Measurements from ENCODE around the gene RNF220. TPM values are rescaled to one million over a fixed set of nuclear protein-coding genes. Genes with fewer than 3 reads are reported as not detected.
A peak's percentile ranks its signal among the peaks of the same experiment; 100 is the strongest.

Gene RNF220
- total and polyA plus RNA-seq, 2 donors from 2014 or later = 66.9 to 69.0 TPM

- peak in 3 of 5 donors; percentile 38 to 54 (median 39) for DNase-seq
- intact Hi-C loops (cut with DNase I) = no loop called here
Measured at GRCh38 chr1:44405798-44406736, 1.0 kb downstream of the RNF220 start.

GRCh38 chr1:44406737-44407429 is 1.8 kb downstream of the RNF220 start:
- Histone ChIP-seq H3K9ac (ENCODE audit: low read length in 3 of 3) (no peak overlapping the region), H3K36me3 (ENCODE audit: control insufficient read depth in 2 of 3, insufficient read depth in 3 of 3, low read length in 3 of 3) (no peaks in the 10 kb centered on the region), H3K27ac (ENCODE audit: low read depth in 2 of 2, low read length in 2 of 2) (no peak overlapping the region), H3K4me3 (ENCODE audit: low read length in 3 of 3) (no peak overlapping the region), H3K27me3 (ENCODE audit: control insufficient read depth, insufficient read depth, low read length) (peaks cover 57% of the 10 kb centered on the region), H3K4me1 (ENCODE audit: control insufficient read depth in 2 of 3, insufficient read depth in 2 of 3, low read depth in 1 of 3, low read length in 3 of 3) (peaks cover 0 to 20% (median 0%) of the 10 kb centered on the region in 3 donors), H3K9me3 (ENCODE audit: control insufficient read depth in 2 of 3, insufficient read depth in 1 of 3, low read length in 3 of 3) (no peaks in the 10 kb centered on the region)
- TF ChIP-seq CTCF (IDR thresholded peaks at IDR 0.05; ENCODE audit: borderline replicate concordance, extremely low read depth, insufficient read depth) = no peak
- no peak for FAIRE-seq
- intact Hi-C loops (cut with DNase I) = no loop called here
- peak in 3 of 5 donors; percentile 12 to 72 (median 30) for DNase-seq

More at GRCh38 chr1:44405798-44406736, 1.0 kb downstream of the RNF220 start:
- H3K9me3 ChIP-seq (ENCODE audit: control insufficient read depth in 2 of 3, insufficient read depth in 1 of 3, low read length in 3 of 3) = no peaks in the 10 kb centered on the region
- no peak for TF ChIP-seq CTCF (IDR thresholded peaks at IDR 0.05; ENCODE audit: borderline replicate concordance, extremely low read depth, insufficient read depth)
- peaks cover 53% of the 10 kb centered on the region for H3K27me3 ChIP-seq (ENCODE audit: control insufficient read depth, insufficient read depth, low read length)
- no peak for FAIRE-seq
- no peak overlapping the region for H3K9ac ChIP-seq (ENCODE audit: low read length in 3 of 3)
- H3K36me3 ChIP-seq (ENCODE audit: control insufficient read depth in 2 of 3, insufficient read depth in 3 of 3, low read length in 3 of 3) = no peaks in the 10 kb centered on the region
- peaks cover 0 to 20% (median 0%) of the 10 kb centered on the region in 3 donors for H3K4me1 ChIP-seq (ENCODE audit: control insufficient read depth in 2 of 3, insufficient read depth in 2 of 3, low read depth in 1 of 3, low read length in 3 of 3)
- H3K27ac ChIP-seq (ENCODE audit: low read depth in 2 of 2, low read length in 2 of 2) = no peak overlapping the region
- peak overlapping the region in 1 of 3 donors; percentile 42 for H3K4me3 ChIP-seq (ENCODE audit: low read length in 3 of 3)

- H3K27ac ChIP-seq (ENCODE audit: low read depth in 2 of 2, low read length in 2 of 2) = no peak overlapping the region
- peaks cover 0 to 20% (median 0%) of the 10 kb centered on the region in 3 donors for H3K4me1 ChIP-seq (ENCODE audit: control insufficient read depth in 2 of 3, insufficient read depth in 2 of 3, low read depth in 1 of 3, low read length in 3 of 3)
- peaks cover 64% of the 10 kb centered on the region for H3K27me3 ChIP-seq (ENCODE audit: control insufficient read depth, insufficient read depth, low read length)
- H3K9me3 ChIP-seq (ENCODE audit: control insufficient read depth in 2 of 3, insufficient read depth in 1 of 3, low read length in 3 of 3) = no peaks in the 10 kb centered on the region
- no peak overlapping the region for H3K4me3 ChIP-seq (ENCODE audit: low read length in 3 of 3)
- DNase-seq (peak in 1 of 5 donors; percentile 25), FAIRE-seq (no peak)
- H3K36me3 ChIP-seq (ENCODE audit: control insufficient read depth in 2 of 3, insufficient read depth in 3 of 3, low read length in 3 of 3) = no peaks in the 10 kb centered on the region
- TF ChIP-seq CTCF (IDR thresholded peaks at IDR 0.05; ENCODE audit: borderline replicate concordance, extremely low read depth, insufficient read depth) = no peak
- no peak overlapping the region for H3K9ac ChIP-seq (ENCODE audit: low read length in 3 of 3)
- intact Hi-C loops (cut with DNase I) = no loop called here
Measured at GRCh38 chr1:44407430-44408211, 2.6 kb downstream of the RNF220 start.

Data from kidney (tissue), 14 donors.